ENCODE results near the gene FOXO6. TPM values are rescaled to one million over a fixed set of nuclear protein-coding genes. Genes with fewer than 3 reads are reported as not detected.

FOXO6 gene
- total RNA-seq, 4 donors from 2014 or later = 0.44 to 4.4 (median 1.7) TPM

- Histone ChIP-seq H3K27me3 (peaks cover 0 to 25% of the 10 kb centered on the region in 2 donors), H3K27ac (no peak overlapping the region), H3K4me1 (peaks cover 0 to 2% (median 0%) of the 10 kb centered on the region in 4 donors), H3K9me3 (no peaks in the 10 kb centered on the region), H3K36me3 (no peaks in the 10 kb centered on the region), H3K4me3 (no peak overlapping the region)
- TF ChIP-seq, protein P1, sequence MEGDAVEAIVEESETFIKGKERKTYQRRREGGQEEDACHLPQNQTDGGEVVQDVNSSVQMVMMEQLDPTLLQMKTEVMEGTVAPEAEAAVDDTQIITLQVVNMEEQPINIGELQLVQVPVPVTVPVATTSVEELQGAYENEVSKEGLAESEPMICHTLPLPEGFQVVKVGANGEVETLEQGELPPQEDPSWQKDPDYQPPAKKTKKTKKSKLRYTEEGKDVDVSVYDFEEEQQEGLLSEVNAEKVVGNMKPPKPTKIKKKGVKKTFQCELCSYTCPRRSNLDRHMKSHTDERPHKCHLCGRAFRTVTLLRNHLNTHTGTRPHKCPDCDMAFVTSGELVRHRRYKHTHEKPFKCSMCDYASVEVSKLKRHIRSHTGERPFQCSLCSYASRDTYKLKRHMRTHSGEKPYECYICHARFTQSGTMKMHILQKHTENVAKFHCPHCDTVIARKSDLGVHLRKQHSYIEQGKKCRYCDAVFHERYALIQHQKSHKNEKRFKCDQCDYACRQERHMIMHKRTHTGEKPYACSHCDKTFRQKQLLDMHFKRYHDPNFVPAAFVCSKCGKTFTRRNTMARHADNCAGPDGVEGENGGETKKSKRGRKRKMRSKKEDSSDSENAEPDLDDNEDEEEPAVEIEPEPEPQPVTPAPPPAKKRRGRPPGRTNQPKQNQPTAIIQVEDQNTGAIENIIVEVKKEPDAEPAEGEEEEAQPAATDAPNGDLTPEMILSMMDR (IDR thresholded peaks at IDR 0.05) = no peak
- TF ChIP-seq POLR2A (IDR thresholded peaks at IDR 0.05) = no peak
- no peak for TF ChIP-seq EP300 (IDR thresholded peaks at IDR 0.05)
- 73 to 75% methylated on average over 5 of the region's 5 CpGs for WGBS, 2 donors
- DNase-seq (ENCODE audit: low spot score in 2 of 2) = no peak
These were observed 35.8 kb downstream of the FOXO6 start for GRCh38 chr1:41397020-41397419.

DNA sequence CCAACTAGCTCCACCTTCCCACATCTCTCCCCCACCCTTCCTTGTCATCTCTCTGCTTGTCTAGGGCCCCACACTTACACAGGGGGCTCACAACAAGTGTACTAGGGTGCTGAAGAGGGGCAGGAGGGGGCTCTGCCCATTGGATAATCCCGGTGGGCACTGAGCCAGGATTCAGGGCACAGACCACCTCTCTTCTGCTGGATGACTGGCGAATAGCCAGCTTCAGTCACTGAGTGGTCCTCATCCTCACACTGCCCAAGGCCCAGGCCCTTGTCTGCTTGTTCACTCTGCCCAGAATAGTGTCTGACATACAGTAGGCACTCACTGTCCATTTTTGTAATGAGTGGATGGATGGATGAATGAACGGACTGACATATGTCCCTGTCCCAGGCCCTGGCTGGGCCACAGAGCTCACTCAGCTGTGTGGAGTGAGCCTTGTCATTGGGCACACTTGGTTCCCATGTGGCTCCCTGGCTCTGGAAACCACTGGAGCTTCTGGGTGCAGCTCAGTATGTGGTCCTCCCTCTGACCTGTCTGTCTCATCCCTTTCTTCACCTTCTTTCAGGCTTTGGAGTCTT lies 36.6 kb downstream of the FOXO6 start:
- H3K4me1 ChIP-seq = no peaks in the 10 kb centered on the region
- TF ChIP-seq, protein P1 (IDR thresholded peaks at IDR 0.05) = no peak
- TF ChIP-seq EP300 (IDR thresholded peaks at IDR 0.05) (no peak), POLR2A (IDR thresholded peaks at IDR 0.05) (no peak)
- 77 to 83% methylated on average over 3 of the region's 3 CpGs for WGBS, 2 donors

DNA sequence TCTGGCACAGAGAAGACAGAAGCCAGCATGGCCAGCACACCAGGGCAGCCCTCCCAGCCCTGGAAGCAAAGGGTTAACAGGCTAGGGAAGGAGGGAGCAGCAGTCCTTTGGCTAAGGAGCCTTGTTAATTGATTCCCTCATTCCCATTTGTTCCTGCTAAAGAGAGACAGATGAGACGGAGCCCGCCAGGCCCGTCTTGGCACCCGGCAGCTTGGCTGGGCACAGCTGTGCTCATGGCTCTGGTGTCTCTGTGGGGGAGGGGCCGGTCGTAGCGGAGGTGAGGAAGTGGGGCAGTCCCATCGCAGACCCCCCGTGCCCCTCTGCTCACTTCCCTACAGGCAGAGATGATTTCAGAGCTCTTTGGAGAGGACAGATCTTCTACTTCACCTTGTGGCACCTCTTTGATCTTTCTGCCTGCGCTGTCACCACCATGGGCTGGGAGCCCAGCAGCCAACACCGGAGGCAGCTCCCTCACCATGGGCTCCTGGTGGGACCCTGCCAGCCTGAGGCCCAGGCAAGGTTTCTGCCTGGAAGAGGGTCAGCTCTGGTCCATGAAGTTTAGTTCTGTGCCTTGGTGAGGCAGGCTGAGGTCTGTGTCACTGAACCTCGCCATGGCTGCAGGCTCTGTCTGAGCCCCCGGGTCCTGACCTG lies 38.0 kb downstream of the FOXO6 start:
- WGBS, 2 donors = 47 to 64% methylated on average over 6 to 12 of the region's 13 CpGs
- DNase-seq (ENCODE audit: low spot score in 2 of 2) = no peak

More for the DNA sequence above, 36.6 kb downstream of the FOXO6 start:
- no peak for DNase-seq (ENCODE audit: low spot score in 2 of 2)
- Histone ChIP-seq H3K27ac (no peak overlapping the region), H3K27me3 (peaks cover 0 to 25% of the 10 kb centered on the region in 2 donors), H3K36me3 (no peaks in the 10 kb centered on the region), H3K4me3 (no peak overlapping the region), H3K9me3 (no peaks in the 10 kb centered on the region)

GRCh38 chr1:41400225-41400624 lies 39.0 kb downstream of the FOXO6 start:
- DNase-seq (ENCODE audit: low spot score in 2 of 2) = no peak
- Histone ChIP-seq H3K36me3 (no peaks in the 10 kb centered on the region), H3K4me1 (peaks cover 0 to 8% (median 0%) of the 10 kb centered on the region in 4 donors), H3K9me3 (no peaks in the 10 kb centered on the region), H3K4me3 (no peak overlapping the region), H3K27ac (no peak overlapping the region), H3K27me3 (peaks cover 0 to 18% of the 10 kb centered on the region in 2 donors)
- no peak for TF ChIP-seq EP300 (IDR thresholded peaks at IDR 0.05)
- TF ChIP-seq POLR2A (IDR thresholded peaks at IDR 0.05) = no peak
- TF ChIP-seq, protein P1 (IDR thresholded peaks at IDR 0.05) = no peak
- WGBS, 2 donors = 78 to 79% methylated on average over 3 of the region's 3 CpGs

More for the DNA sequence above, 38.0 kb downstream of the FOXO6 start:
- Histone ChIP-seq H3K27ac (no peak overlapping the region), H3K4me1 (peaks cover 0 to 2% (median 0%) of the 10 kb centered on the region in 4 donors), H3K36me3 (no peaks in the 10 kb centered on the region), H3K9me3 (no peaks in the 10 kb centered on the region), H3K27me3 (peaks cover 0 to 25% of the 10 kb centered on the region in 2 donors), H3K4me3 (no peak overlapping the region)
- TF ChIP-seq, protein P1 (IDR thresholded peaks at IDR 0.05) = no peak

DNA sequence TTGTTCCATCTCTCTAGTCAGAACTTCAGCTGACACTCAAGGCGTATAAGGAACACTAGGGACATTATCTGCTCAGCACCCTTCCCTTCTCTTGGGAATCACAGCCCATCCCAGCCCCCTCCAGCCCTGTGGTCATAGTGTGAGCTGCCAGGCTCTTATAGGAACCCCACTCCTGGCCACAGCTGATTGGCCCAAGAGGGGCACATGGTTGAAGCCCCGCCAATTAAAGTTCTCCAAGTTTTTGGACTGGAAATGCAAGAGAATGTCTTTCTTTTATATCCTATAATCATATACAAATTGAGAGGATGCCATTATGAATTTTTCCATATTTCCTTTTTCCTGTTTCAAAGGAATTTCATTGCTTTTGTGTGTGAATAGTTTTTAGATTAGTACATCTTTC lies 40.7 kb downstream of the FOXO6 start:
- H3K9me3 ChIP-seq = no peaks in the 10 kb centered on the region
- H3K4me1 ChIP-seq = peaks cover 0 to 8% (median 0%) of the 10 kb centered on the region in 4 donors
- no peak for DNase-seq (ENCODE audit: low spot score in 2 of 2)
- H3K36me3 ChIP-seq = no peaks in the 10 kb centered on the region
- no peak overlapping the region for H3K27ac ChIP-seq
- TF ChIP-seq, protein P1 (IDR thresholded peaks at IDR 0.05) = no peak
- no peak for TF ChIP-seq POLR2A (IDR thresholded peaks at IDR 0.05)
- TF ChIP-seq EP300 (IDR thresholded peaks at IDR 0.05) = no peak
- no peak overlapping the region for H3K4me3 ChIP-seq
- H3K27me3 ChIP-seq = peaks cover 0 to 2% of the 10 kb centered on the region in 2 donors
- 79 to 82% methylated on average over 2 of the region's 2 CpGs for WGBS, 2 donors

Measured in tibial nerve (tissue), 4 donors.